Lower leg skin (tissue), 4 donors: Measurements from ENCODE around the gene SYT6. TPM values are rescaled to one million over a fixed set of nuclear protein-coding genes. Genes with fewer than 3 reads are reported as not detected.

ENCODE experiments used
- DNase-seq, 2 donors: peaks; one replicate each; pipeline ENCODE4 v3.0.0-alpha.2; 2019; ENCODE audit warnings: low spot score in 2 of 2
- H3K4me3 ChIP-seq: fragments of 200-600 bp; sonication (generic); 2 replicates; pipeline ENCODE4 v1.5.1; 2017; ENCODE audit warnings: mild to moderate bottlenecking, low read depth; ENCODE audit not compliant: poor library complexity, severe bottlenecking
- POLR2A ChIP-seq, 2 donors: fragments of 450-650 bp; IDR thresholded peaks; one replicate each; pipeline ENCODE4 v1.6.1; 2016 to 2017; ENCODE audit warnings: antibody characterized with exemption in 2 of 2, mild to moderate bottlenecking in 1 of 2, moderate library complexity in 1 of 2
- WGBS, 2 donors: methylation state at CpG; one replicate each; pipeline ENCODE4 v1.1.5; 2018; 5-methylcytosine and 5-hydroxymethylcytosine counted together
- intact Hi-C: fragments of 100-400 bp; cut with DNase I; formaldehyde crosslinking; loops from one replicate; pipeline ENCODE4 v1.15.0; 2023; ENCODE audit warnings: low total_unique reads
- total RNA-seq, 4 donors: library from RNA; depleted of rRNA; stranded (reverse); fragments of >200 nt; gene quantifications; one replicate each; pipeline ENCODE4 v1.1.0, GENCODE V29; 2016
- TF ChIP-seq, protein P1 (sequence below), 3 donors: fragments of 450-650 bp; IDR thresholded peaks; one replicate each; pipeline ENCODE4 v1.5.1; 2016; ENCODE audit warnings: antibody characterized with exemption in 3 of 3, mild to moderate bottlenecking in 3 of 3, moderate library complexity in 2 of 3

Gene SYT6
- total RNA-seq, 4 donors from 2014 or later = 0.10 to 4.5 TPM; not detected in 2

DNA sequence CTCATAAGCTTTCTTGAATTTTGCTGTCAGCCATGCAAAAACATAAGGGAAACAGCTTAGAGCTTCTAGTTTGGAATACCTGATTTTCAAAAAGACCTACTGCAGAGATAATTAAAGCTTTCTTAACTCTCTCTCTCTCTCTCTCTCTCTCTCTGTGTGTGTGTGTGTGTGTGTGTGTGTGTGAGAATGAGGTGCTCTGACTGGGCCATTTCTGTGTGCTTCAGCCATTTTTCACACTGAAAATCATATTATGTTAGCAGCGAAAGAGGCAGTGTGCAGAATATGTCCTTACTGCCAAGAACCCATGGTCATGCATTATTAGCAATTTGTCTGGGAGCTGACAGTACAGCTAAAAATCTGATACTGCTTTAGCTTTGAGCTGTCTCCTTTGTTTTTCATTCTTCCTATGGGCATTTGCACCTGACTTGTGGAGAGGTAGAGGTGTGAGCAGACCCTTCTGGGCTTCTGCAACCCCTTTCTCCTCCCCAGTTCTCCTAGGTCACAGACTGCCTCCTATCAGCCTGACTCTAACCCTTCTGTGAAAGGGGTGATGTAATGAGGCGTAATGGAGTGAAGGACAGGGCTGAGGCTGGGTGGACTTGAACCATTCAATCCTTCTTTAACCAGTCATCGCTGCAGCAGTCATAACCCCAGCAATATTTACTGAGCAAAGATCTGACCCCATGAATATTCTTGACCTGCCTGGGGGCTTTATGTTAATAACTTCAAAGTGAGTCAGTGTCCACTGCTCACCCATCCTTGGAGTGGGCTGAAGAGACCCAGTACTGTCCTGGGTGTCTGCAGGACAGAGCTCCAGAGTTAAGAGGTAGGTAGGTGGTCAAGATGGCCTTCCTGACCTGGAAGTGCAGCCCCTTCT, 61.2 kb downstream of the SYT6 start:
- TF ChIP-seq POLR2A (IDR thresholded peaks at IDR 0.05) = no peak
- TF ChIP-seq, protein P1, sequence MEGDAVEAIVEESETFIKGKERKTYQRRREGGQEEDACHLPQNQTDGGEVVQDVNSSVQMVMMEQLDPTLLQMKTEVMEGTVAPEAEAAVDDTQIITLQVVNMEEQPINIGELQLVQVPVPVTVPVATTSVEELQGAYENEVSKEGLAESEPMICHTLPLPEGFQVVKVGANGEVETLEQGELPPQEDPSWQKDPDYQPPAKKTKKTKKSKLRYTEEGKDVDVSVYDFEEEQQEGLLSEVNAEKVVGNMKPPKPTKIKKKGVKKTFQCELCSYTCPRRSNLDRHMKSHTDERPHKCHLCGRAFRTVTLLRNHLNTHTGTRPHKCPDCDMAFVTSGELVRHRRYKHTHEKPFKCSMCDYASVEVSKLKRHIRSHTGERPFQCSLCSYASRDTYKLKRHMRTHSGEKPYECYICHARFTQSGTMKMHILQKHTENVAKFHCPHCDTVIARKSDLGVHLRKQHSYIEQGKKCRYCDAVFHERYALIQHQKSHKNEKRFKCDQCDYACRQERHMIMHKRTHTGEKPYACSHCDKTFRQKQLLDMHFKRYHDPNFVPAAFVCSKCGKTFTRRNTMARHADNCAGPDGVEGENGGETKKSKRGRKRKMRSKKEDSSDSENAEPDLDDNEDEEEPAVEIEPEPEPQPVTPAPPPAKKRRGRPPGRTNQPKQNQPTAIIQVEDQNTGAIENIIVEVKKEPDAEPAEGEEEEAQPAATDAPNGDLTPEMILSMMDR (IDR thresholded peaks at IDR 0.05) = no peak
- intact Hi-C loops = no loop called here
- WGBS, 2 donors = 59 to 94% methylated on average over 3 of the region's 3 CpGs
- no peak overlapping the region for H3K4me3 ChIP-seq
- no peak for DNase-seq

DNA sequence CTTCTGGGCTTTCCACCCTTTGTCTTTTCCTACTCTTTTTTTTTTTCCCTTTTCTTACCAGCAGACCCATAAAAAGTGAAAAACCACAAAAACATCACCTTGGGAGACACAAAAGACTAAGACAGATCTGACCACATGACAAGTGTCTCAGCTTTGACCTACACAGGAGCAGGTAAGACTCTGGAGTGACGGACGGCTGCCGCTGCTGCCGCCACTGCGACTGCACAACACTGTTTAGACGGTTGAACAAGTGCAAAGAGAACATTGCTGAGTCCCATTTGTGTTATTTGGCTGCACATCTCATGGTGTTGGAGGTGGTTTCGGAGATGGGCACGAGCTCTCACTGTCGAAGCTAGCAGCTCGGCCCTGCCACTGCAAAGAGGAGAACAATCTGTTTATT, 62.0 kb downstream of the SYT6 start:
- DNase-seq = no peak
- WGBS, 2 donors = 93% methylated on average over 10 of the region's 10 CpGs
- intact Hi-C loops = no loop called here
- TF ChIP-seq POLR2A (IDR thresholded peaks at IDR 0.05) = no peak
- TF ChIP-seq, protein P1 (IDR thresholded peaks at IDR 0.05) = no peak
- H3K4me3 ChIP-seq = no peak overlapping the region

DNA sequence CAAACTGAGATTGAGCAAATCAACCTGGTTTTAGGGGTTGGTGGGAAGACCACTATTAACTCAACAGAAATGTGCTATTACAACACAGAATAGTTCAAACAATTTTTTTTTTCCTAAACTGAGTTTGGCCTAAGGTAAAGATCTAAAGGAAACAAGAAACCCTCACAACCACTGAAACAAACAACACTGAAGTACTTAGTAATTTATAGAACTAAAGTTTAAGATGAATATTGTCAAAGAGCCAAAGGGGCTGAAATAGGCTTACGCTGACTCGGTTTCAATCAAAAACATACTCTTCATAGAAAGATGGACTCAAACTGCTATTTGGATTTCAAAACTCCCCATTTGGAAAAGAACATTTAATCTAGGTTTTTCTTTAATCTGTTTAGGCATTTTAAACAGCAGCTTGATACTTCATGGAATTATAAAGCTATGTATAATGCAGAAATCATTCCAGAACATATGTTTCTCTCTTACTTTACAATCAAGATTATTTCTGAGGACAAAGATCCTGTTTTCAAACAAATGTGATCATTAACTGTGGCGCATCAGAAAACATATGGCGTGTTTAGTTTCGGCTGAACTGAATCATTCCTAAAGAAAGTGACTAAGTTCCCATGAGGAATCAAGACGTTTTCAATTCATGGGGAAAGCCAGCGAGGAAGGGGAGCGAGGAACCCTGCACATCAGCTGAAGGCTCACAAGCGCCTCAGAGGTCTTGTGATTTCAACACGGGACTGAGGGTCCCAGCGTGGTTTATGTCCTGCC, 62.7 kb downstream of the SYT6 start:
- intact Hi-C loops = no loop called here
- TF ChIP-seq, protein P1 (IDR thresholded peaks at IDR 0.05) = no peak
- TF ChIP-seq POLR2A (IDR thresholded peaks at IDR 0.05) = no peak
- DNase-seq = no peak
- 77 to 82% methylated on average over 11 of the region's 11 CpGs for WGBS, 2 donors
- no peak overlapping the region for H3K4me3 ChIP-seq

DNA sequence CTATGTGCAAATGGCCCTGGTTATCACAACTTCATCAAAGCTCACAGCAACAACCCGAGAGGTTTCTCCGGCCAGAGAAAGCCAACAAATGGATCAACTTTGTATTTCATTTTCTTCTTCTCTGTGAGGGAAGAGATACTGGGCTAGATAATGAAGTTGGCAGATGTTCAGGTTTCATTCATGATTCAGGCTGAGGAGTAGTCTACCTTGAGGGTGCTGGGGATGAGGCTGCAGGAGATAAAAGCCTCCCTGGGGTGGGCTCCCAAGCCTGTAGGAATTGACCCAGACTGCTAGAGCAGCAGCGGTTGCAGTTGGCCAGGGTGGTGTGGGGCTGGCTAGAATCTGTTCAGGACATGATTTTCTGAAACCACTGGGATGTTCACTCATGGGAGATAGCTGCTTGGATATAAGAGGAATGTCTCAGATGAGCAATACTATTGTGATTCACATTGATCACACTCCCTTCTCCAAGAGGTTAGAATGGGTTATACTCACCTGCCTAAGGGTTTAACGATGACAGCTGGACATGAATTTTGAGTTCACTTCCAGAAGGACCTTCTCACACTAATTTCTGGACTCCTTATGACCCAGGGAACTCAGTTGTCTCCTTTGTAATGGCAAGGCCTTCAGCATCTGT, 64.0 kb downstream of the SYT6 start:
- H3K4me3 ChIP-seq = no peak overlapping the region
- DNase-seq = no peak
- no peak for TF ChIP-seq POLR2A (IDR thresholded peaks at IDR 0.05)
- TF ChIP-seq, protein P1 (IDR thresholded peaks at IDR 0.05) = no peak
- intact Hi-C loops = no loop called here
- 76 to 78% methylated on average over 4 of the region's 4 CpGs for WGBS, 2 donors

DNA sequence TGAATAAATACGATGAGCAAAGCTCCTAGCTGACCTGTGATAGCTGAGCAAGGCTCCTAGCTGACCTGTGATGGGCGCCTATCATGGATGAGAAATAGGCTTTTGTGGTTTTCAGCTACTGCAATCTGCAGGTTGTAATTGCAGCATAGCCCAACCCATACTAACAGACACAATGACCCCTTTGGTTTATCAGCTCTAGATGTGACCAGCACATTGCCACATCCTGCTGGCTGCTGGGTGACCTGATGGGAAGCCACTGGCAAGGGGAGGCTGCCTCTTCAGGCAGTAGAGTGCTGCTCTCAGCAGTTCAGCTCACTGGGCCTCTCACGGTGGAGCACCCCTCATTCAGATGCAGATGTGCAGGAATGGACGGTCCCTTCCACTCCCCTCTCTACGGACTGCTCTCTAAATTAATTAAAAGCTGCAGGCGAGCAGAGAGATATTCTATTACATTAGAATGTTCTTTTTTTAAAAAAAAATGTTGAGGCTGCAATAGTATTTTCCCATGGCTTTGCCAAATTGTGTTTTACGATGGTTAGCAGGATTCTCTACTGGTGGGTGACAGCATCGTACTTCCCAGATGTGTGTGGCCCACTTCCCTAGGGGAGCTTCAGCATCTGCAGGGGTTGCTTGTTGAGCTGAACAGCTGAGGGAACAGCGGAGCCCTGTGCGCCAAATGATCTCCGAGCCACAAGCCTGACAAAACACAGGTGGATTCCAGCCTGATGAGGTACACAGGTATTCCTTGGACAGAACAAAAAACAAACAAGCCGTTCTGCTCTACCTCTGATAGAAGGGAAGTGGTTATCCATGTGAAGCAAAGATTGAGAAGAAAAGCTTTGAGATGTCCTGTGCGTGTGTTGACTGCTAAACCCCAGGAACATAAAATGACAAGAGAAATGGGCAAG, 65.0 kb downstream of the SYT6 start:
- no peak overlapping the region for H3K4me3 ChIP-seq
- WGBS, 2 donors = 60 to 64% methylated on average over 13 of the region's 13 CpGs
- DNase-seq = peak in 1 of 2 donors; percentile 37
- intact Hi-C loops = no loop called here
- TF ChIP-seq, protein P1 (IDR thresholded peaks at IDR 0.05) = no peak
- TF ChIP-seq POLR2A (IDR thresholded peaks at IDR 0.05) = no peak
